OCI-LY3 (cell line): ENCODE results near the gene REEP1.

Experiments used
- EZH2phosphoT487 ChIP-seq: fragments of 200-600 bp; shearing (Covaris generic); IDR thresholded peaks from 2 replicates; pipeline ENCODE4 v1.6.1; 2018; ENCODE audit warnings: antibody characterized with exemption, mixed run types, low read depth
- TF ChIP-seq, protein P1 (sequence below): fragments of 200-600, 300-600 bp; sonication (generic); IDR thresholded peaks from 2 replicates; pipeline ENCODE4 v1.5.1; 2014; ENCODE audit warnings: antibody characterized with exemption, low read length, low read depth

DNA sequence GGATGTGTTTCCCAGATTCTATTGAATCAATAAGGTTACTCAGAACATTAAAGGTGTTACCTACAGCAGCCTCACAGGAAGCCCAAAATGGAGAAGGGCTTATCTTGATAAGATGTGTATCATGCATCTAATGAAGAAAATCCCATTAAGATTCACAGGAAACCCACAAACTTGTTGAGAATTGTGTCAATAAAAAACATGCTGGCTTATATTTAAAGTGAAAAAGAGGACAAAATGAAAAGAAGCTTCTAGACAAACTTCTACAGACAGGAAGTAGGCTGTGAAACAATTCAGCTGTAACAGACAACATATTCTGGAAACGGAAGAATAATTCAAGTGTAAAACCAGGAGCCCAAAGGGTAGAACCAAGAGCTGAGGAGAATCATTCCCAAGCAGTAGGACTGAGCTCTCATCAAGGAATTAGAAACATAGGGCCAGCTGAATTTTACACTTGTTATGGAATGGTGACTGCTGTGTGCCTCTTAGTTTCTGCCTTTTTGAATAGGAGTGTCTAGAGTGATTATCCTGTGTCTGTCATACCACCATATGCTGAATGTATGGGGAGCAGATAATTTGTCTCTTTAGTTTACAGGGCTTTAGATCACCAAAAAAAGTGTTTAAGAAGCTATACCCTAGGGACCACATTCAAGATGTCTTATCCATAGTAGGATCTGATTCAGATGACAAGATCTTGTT is 151.8 kb downstream of the REEP1 start:
- TF ChIP-seq EZH2phosphoT487 = no peak
- TF ChIP-seq, protein P1, sequence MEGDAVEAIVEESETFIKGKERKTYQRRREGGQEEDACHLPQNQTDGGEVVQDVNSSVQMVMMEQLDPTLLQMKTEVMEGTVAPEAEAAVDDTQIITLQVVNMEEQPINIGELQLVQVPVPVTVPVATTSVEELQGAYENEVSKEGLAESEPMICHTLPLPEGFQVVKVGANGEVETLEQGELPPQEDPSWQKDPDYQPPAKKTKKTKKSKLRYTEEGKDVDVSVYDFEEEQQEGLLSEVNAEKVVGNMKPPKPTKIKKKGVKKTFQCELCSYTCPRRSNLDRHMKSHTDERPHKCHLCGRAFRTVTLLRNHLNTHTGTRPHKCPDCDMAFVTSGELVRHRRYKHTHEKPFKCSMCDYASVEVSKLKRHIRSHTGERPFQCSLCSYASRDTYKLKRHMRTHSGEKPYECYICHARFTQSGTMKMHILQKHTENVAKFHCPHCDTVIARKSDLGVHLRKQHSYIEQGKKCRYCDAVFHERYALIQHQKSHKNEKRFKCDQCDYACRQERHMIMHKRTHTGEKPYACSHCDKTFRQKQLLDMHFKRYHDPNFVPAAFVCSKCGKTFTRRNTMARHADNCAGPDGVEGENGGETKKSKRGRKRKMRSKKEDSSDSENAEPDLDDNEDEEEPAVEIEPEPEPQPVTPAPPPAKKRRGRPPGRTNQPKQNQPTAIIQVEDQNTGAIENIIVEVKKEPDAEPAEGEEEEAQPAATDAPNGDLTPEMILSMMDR = no peak
